PC-3 (cell line): ENCODE data around the gene GRIA1. TPM values are rescaled to one million over a fixed set of nuclear protein-coding genes. Genes with fewer than 3 reads are reported as not detected.
A peak's percentile ranks its signal among the peaks of the same experiment; 100 is the strongest.

Experiments used
- ATAC-seq: fragments of 200-7000 bp; cut with Tn5 transposase; 2 replicates; pipeline ENCODE4 v1.9.1; 2020; ENCODE audit warnings: mild to moderate bottlenecking, moderate library complexity
- BruUV-seq: library from RNA; stranded (reverse); fragments of 400-500 nt; replicated peaks from 2 replicates; lab custom pipeline; 2021; lab: Mats Ljungman, UMichigan
- CTCF ChIA-PET: fragments of 300-600 bp; sonication (Branson Sonifier 250); formaldehyde crosslinking; loops from one replicate; lab custom pipeline; 2022; ENCODE audit warnings: antibody characterized with exemption; lab: Charles Lee
- POLR2A ChIA-PET: fragments of 300-600 bp; sonication (Branson Sonifier 250); formaldehyde crosslinking; loops from one replicate; lab custom pipeline; 2022; ENCODE audit warnings: antibody characterized with exemption; ENCODE audit not compliant: unreplicated experiment; lab: Charles Lee
- DNase-seq: peaks from one replicate; pipeline ENCODE4 v3.0.0-alpha.2; 2015
- H2AFZ ChIP-seq: fragments of 300-600 bp; sonication (generic); 2 replicates; pipeline ENCODE4 v1.6.0; 2016; ENCODE audit warnings: antibody characterized with exemption, low read length
- H3F3A ChIP-seq: fragments of 300-600 bp; sonication (generic); one replicate; pipeline ENCODE4 v1.6.0; 2017; ENCODE audit warnings: antibody characterized with exemption, low read length, control low read depth, mild to moderate bottlenecking; ENCODE audit not compliant: unreplicated experiment
- H3K27ac ChIP-seq: fragments of 300-600 bp; sonication (generic); 2 replicates; pipeline ENCODE4 v1.5.1; 2016; ENCODE audit warnings: mild to moderate bottlenecking, low read length
- H3K27me3 ChIP-seq: fragments of 300-600 bp; sonication (generic); 2 replicates; pipeline ENCODE4 v1.6.1; 2016; ENCODE audit warnings: low read length, mixed read lengths
- H3K36me3 ChIP-seq: fragments of 300-600 bp; sonication (generic); 2 replicates; pipeline ENCODE4 v1.6.1; 2016; ENCODE audit warnings: low read depth, mixed run types, low read length, mixed read lengths
- H3K4me1 ChIP-seq: fragments of 300-600 bp; sonication (generic); 2 replicates; pipeline ENCODE4 v1.5.1; 2016; ENCODE audit warnings: low read length; ENCODE audit not compliant: insufficient read depth
- H3K4me2 ChIP-seq: fragments of 300-600 bp; sonication (generic); 2 replicates; pipeline ENCODE4 v1.6.0; 2016; ENCODE audit warnings: low read length
- H3K4me3 ChIP-seq: fragments of 300-600 bp; sonication (generic); 2 replicates; pipeline ENCODE4 v1.5.1; 2016; ENCODE audit warnings: mild to moderate bottlenecking, low read length, mixed read lengths
- H3K79me2 ChIP-seq: fragments of 300-600 bp; sonication (generic); 2 replicates; pipeline ENCODE4 v1.6.1; 2017; ENCODE audit warnings: low read length, mixed read lengths
- H3K9ac ChIP-seq: fragments of 300-600 bp; sonication (generic); 2 replicates; pipeline ENCODE4 v1.6.0; 2016; ENCODE audit warnings: mild to moderate bottlenecking, low read length
- H3K9me2 ChIP-seq: fragments of 300-600 bp; sonication (generic); replicated peaks from 2 replicates; pipeline ENCODE4 v1.6.1; 2016; ENCODE audit warnings: mixed run types, low read length, mixed read lengths
- H3K9me3 ChIP-seq: fragments of 300-600 bp; sonication (generic); 2 replicates; pipeline ENCODE4 v1.6.1; 2016; ENCODE audit warnings: low read length, mixed read lengths
- H4K20me1 ChIP-seq: fragments of 300-600 bp; sonication (generic); 2 replicates; pipeline ENCODE4 v1.6.1; 2016; ENCODE audit warnings: low read length, mixed read lengths
- CTCF ChIP-seq: fragments of 300-600 bp; sonication (generic); conservative IDR thresholded peaks from 2 replicates; pipeline ENCODE4 v1.5.1; 2017; ENCODE audit warnings: antibody characterized with exemption, low read depth, mild to moderate bottlenecking, low read length
- EZH2 ChIP-seq: fragments of 300-600 bp; sonication (generic); IDR thresholded peaks from one replicate; pipeline ENCODE4 v1.6.1; 2017; ENCODE audit warnings: antibody characterized with exemption, mild to moderate bottlenecking, low read length; ENCODE audit not compliant: unreplicated experiment
- EZH2phosphoT487 ChIP-seq: fragments of 300-600 bp; sonication (generic); IDR thresholded peaks from 2 replicates; pipeline ENCODE4 v1.6.1; 2018; ENCODE audit warnings: mild to moderate bottlenecking, antibody characterized with exemption, low read length, borderline replicate concordance
- intact Hi-C: fragments of 100-400 bp; cut with micrococcal nuclease; formaldehyde crosslinking; loops from 2 replicates; pipeline ENCODE4 v1.9.0; 2023
- total RNA-seq: library from RNA; depleted of rRNA; stranded (reverse); fragments of >200 nt; gene quantifications from 2 replicates; pipeline ENCODE4 v1.2.3, GENCODE V29; 2014

GRIA1 gene
- total RNA-seq, 1 experiment from 2014 or later: not detected

- Histone ChIP-seq H3K9me2 (no peaks in the 10 kb centered on the region), H3K9ac (no peak overlapping the region), H3K27ac (no peak overlapping the region), H3K36me3 (no peaks in the 10 kb centered on the region), H3F3A (no peaks in the 10 kb centered on the region), H3K4me1 (no peaks in the 10 kb centered on the region), H3K9me3 (no peaks in the 10 kb centered on the region), H3K79me2 (no peaks in the 10 kb centered on the region), H3K4me3 (no peak overlapping the region), H3K27me3 (no peaks in the 10 kb centered on the region), H2AFZ (no peak overlapping the region), H3K4me2 (no peak overlapping the region), H4K20me1 (no peaks in the 10 kb centered on the region)
- intact Hi-C loops: no loop called here
- POLR2A ChIA-PET: no interaction called here
- TF ChIP-seq EZH2phosphoT487: no peak
- TF ChIP-seq CTCF: no peak
- TF ChIP-seq EZH2: no peak
- ATAC-seq: no peak
- no TSS peak for BruUV-seq
- no peak for DNase-seq
- CTCF ChIA-PET: no interaction called here
Measured at GRCh38 chr5:153520137-153520536, 29.7 kb downstream of the GRIA1 start.

- BruUV-seq: no TSS peak
- intact Hi-C loops: no loop called here
- Histone ChIP-seq H3K27me3 (no peaks in the 10 kb centered on the region), H3K27ac (no peak overlapping the region), H3K9ac (no peak overlapping the region), H2AFZ (no peak overlapping the region), H3K79me2 (no peaks in the 10 kb centered on the region), H3K4me2 (no peak overlapping the region), H3K36me3 (no peaks in the 10 kb centered on the region), H3K4me1 (no peaks in the 10 kb centered on the region), H3K4me3 (no peak overlapping the region), H3K9me2 (no peaks in the 10 kb centered on the region), H3K9me3 (no peaks in the 10 kb centered on the region), H4K20me1 (no peaks in the 10 kb centered on the region), H3F3A (no peaks in the 10 kb centered on the region)
- no peak for ATAC-seq
- ChIA-PET CTCF (no interaction called here), POLR2A (no interaction called here)
- DNase-seq: no peak
- TF ChIP-seq EZH2phosphoT487: no peak
- TF ChIP-seq CTCF: no peak
- no peak for TF ChIP-seq EZH2
Measured at GRCh38 chr5:153520952-153521351, 30.5 kb downstream of the GRIA1 start.

- no peaks in the 10 kb centered on the region for H3K9me3 ChIP-seq
- no TSS peak for BruUV-seq
- no peaks in the 10 kb centered on the region for H4K20me1 ChIP-seq
- no peaks in the 10 kb centered on the region for H3K9me2 ChIP-seq
- POLR2A ChIA-PET: no interaction called here
- no peaks in the 10 kb centered on the region for H3K79me2 ChIP-seq
- CTCF ChIA-PET: no interaction called here
- H3K27me3 ChIP-seq: no peaks in the 10 kb centered on the region
- H3K27ac ChIP-seq: no peak overlapping the region
- H3K4me2 ChIP-seq: no peak overlapping the region
- no peaks in the 10 kb centered on the region for H3K36me3 ChIP-seq
- H2AFZ ChIP-seq: no peak overlapping the region
- H3K4me3 ChIP-seq: no peak overlapping the region
- no peaks in the 10 kb centered on the region for H3F3A ChIP-seq
- TF ChIP-seq EZH2phosphoT487: no peak
- peak; percentile 7 for DNase-seq
- no peaks in the 10 kb centered on the region for H3K4me1 ChIP-seq
- ATAC-seq: no peak
- no peak overlapping the region for H3K9ac ChIP-seq
- intact Hi-C loops: no loop called here
Measured at GRCh38 chr5:153523211-153523610, 32.7 kb downstream of the GRIA1 start.
